Stimulated activated CD4-positive, alpha-beta T cell treated with anti-CD3 and anti-CD28 coated beads, Interleukin-4, amount 100 ng/mL, for 24 hours (primary cell): Measurements from ENCODE around the gene CELSR3.

Source experiments
- DNase-seq: peaks from one replicate; pipeline ENCODE4 v3.0.0-alpha.2; 2020

Gene CELSR3

DNA sequence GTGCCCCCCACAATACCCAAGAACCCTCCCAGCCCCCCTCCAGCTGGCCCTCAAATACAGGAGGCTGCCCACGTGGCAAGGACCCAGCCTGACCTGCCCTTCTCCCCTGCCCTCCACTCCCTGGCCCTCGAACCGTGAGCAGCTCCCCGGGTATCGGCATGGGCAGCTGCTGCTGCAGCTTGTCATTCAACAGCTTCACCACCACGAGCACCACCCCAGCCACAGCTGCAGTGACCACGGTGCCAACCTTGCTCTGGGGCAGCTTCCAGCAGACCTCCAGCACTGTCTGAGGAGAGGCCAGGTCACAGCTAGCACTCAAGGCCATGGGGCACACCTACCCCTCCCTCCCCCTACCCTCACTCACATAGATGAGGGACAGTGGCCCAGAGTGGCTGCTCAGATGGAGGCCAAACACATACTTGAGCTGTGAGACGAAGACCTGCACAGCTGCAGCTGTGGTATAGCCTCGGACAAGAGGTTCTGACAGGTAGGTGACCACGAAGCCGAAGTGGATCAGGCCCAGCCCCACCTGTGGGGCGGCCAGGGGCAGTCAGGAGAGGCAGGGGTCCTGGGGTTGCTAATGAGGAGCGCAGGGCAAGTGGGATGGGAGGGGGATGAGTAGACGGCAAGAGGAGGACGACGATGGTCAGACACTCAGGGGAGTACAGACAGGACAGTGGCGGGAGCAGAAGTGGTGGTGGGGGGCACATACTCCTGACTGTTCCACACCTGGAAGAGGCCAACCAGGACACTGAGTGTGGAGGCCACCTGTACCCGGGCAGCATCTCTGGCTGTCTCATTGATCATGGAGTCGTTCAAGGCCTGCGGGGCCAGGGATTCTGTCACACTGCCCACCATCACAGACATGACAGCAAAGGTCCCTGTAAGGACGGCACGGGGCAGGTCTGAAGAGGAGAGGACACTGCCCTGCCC is 30.9 kb downstream of the CELSR3 start:
- DNase-seq: no peak

GRCh38 chr3:48630833-48631232 is 31.9 kb downstream of the CELSR3 start:
- no peak for DNase-seq

GRCh38 chr3:48630407-48630806 is 32.3 kb downstream of the CELSR3 start:
- DNase-seq: no peak

DNA sequence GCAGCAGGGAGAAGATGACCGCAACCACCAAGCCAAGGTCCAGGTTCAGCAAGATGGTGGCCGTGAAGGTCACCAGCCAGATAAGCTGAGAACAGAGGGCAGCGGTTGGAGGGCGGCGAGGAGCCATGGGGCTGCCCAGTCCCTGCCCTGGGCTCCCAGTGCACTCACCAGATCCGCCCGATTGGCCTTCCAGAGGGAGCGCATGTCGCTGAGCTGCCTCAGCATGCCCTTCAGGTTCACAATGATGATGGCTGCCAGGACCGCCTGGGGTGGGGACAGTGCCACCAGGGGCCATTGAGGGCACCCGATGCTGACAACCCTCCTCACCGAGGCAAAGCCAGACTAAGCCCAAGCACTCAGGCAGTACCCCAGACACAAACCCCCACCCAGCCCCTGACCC is 32.8 kb downstream of the CELSR3 start:
- no peak for DNase-seq

GRCh38 chr3:48628277-48629017 is 34.2 kb downstream of the CELSR3 start:
- no peak for DNase-seq

GRCh38 chr3:48625600-48625999 is 37.1 kb downstream of the CELSR3 start:
- DNase-seq: no peak

GRCh38 chr3:48624767-48625166 is 37.9 kb downstream of the CELSR3 start:
- no peak for DNase-seq

- DNase-seq: no peak
Observed at GRCh38 chr3:48623851-48624547, 38.7 kb downstream of the CELSR3 start.

- no peak for DNase-seq
Observed at GRCh38 chr3:48621461-48621869, 41.2 kb downstream of the CELSR3 start, which contains the start of gene TMEM89. Gene TMEM89, minus strand, starts transcription at chr3:48621769. Its CDS starts 13 bp downstream, at chr3:48621756.

DNA sequence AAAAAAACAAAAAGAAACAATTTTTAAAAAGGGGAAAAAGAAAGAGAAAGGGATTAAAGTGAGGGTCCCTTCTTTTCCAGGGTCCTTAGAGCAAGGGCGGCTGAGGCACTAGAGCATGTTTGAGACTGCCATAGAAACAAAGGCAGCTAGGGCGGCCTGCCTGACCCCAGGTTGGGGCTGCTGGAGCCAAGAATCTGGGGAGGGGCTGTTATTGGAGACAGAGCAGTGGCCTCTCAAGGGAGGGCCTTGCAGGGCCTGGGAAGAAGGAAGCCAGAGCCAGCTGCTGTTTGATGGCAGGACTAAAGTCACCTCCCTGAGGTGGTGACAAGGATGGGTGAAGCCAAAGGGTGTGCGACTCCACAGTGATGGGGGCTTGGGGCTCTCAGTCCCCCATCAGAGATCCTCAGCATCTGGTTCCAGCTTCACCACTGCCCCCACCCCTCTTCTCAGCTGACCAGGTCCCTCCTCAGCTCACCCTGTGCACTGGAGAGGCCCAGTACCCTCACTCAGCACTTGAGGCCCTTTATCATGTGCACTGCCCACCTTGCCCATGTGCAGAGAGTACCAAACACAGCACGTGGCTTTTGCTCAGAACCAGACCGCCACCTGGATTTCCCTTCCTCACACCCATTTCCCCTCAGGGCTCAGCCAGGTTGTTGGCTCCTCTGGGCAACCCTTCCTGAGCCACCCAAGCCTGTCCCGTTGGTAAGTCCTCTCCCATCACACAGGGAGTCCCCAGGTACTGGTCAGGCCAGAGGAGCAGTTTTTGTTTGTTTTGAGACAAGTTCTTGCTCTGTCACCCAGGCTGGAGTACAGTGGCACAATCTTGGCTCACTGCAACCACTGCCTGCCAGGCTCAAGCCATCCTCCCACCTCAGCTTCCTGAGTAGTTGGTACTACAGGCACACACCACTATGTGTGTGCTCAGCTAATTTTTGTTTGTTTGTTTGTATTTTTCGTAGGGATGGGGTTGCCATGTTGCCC is 42.9 kb downstream of the CELSR3 start:
- DNase-seq: no peak

- no peak for DNase-seq
Observed at GRCh38 chr3:48617559-48617958, 45.1 kb downstream of the CELSR3 start.

GRCh38 chr3:48614044-48614443 is 48.6 kb downstream of the CELSR3 start:
- DNase-seq: no peak

- DNase-seq: no peak
Observed at GRCh38 chr3:48612309-48612708, 50.4 kb downstream of the CELSR3 start.

GRCh38 chr3:48609088-48610005 is 53.3 kb downstream of the CELSR3 start, which contains the start of gene UQCRC1:
Gene UQCRC1, minus strand, starts transcription at chr3:48609646. Its CDS starts 26 bp downstream, at chr3:48609620.
- DNase-seq: peak; percentile 92

DNA sequence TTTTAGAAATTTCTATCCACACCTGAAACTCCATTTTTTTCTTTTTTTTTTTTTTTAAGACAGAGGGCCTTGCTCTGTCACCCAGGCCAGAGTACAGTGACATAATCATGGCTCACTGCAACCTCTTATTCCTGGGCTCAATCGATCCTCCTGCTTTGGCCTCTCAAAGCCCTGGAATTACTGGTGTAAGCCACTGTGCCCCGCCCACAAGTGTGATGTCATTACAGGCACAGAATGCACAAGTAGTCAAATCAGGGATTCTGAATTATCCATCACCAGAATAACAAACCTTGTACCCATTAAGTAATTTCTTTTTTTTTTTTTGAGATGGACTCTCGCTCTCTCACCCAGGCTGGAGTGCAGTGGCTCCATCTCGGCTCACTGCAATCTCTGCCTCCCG is 55.2 kb downstream of the CELSR3 start:
- DNase-seq: no peak

- no peak for DNase-seq
Observed at GRCh38 chr3:48601622-48601994, 61.1 kb downstream of the CELSR3 start.

- DNase-seq: no peak
Observed at GRCh38 chr3:48600711-48601621, 61.7 kb downstream of the CELSR3 start.

GRCh38 chr3:48599509-48600285 is 63.0 kb downstream of the CELSR3 start:
- no peak for DNase-seq

GRCh38 chr3:48599077-48599501 is 63.6 kb downstream of the CELSR3 start:
- no peak for DNase-seq
